HepG2 (cell line): Measurements from ENCODE around the gene GSK3B. TPM values are rescaled to one million over a fixed set of nuclear protein-coding genes. Genes with fewer than 3 reads are reported as not detected.

Source experiments
- ATAC-seq: fragments of 200-7000 bp; cut with Tn5 transposase; 3 replicates; pipeline ENCODE4 v1.9.1; 2020; ENCODE audit warnings: mild to moderate bottlenecking, moderate library complexity
- BruUV-seq: library from RNA; stranded (reverse); fragments of 400-500 nt; replicated peaks from 2 replicates; lab custom pipeline; 2021; lab: Mats Ljungman, UMichigan
- CTCF ChIA-PET: fragments of 300-600 bp; formaldehyde crosslinking; extraction: SDS; loops from one replicate; lab custom pipeline; 2021; ENCODE audit warnings: low total read pairs, inconsistent platforms, low intra/inter-chr PET ratio; lab: Yijun Ruan, JAX
- POLR2A ChIA-PET: fragments of 350-600 bp; sonication (Branson Sonifier 250); formaldehyde crosslinking; loops from one replicate; lab custom pipeline; 2020; ENCODE audit warnings: antibody characterized with exemption, inconsistent platforms; lab: Yijun Ruan, JAX
- DNase-seq: peaks from one replicate; pipeline ENCODE4 v3.0.0-alpha.2; 2015; ENCODE audit warnings: low spot score
- FAIRE-seq: peaks from 3 replicates; lab custom pipeline; 2011; peaks lifted over from hg19 to GRCh38; lab: Jason Lieb, UNC
- H2AFZ ChIP-seq: one replicate; pipeline ENCODE4 v1.6.1; 2011; ENCODE audit warnings: low read length, inconsistent platforms
- H3K27ac ChIP-seq: fragments of 300-600 bp; 3 replicates; pipeline ENCODE4 v1.8.0; 2011; ENCODE audit warnings: mixed run types, mild to moderate bottlenecking, mixed read lengths, low read length, inconsistent platforms; ENCODE audit not compliant: insufficient read depth; ENCODE audit errors: extremely low read length
- H3K27me3 ChIP-seq, 2 experiments: fragments of 200-600 bp in 1 of 2; 2 replicates in 1 of 2; 3 replicates in 1 of 2; pipeline versions ENCODE4 v1.6.0 to v1.8.0; 2011; ENCODE audit warnings: low read length in 2 of 2, mild to moderate bottlenecking in 2 of 2, moderate library complexity in 2 of 2, inconsistent platforms in 1 of 2; ENCODE audit not compliant: insufficient read depth in 2 of 2, control insufficient read depth in 1 of 2
- H3K36me3 ChIP-seq, 2 experiments: fragments of 200-600 bp in 1 of 2; replicated peaks in 1 of 2; 2 replicates in 1 of 2; 3 replicates in 1 of 2; pipeline versions ENCODE4 v1.5.1 to v1.8.0; 2011; ENCODE audit warnings: low read length in 2 of 2, inconsistent platforms in 1 of 2; ENCODE audit not compliant: insufficient read depth in 2 of 2, control insufficient read depth in 1 of 2
- H3K4me1 ChIP-seq: 2 replicates; pipeline ENCODE4 v1.5.1; 2012; ENCODE audit warnings: low read length, inconsistent platforms; ENCODE audit not compliant: insufficient read depth
- H3K4me2 ChIP-seq: 2 replicates; pipeline ENCODE4 v1.6.0; 2011; ENCODE audit warnings: low read depth, low read length, inconsistent platforms
- H3K4me3 ChIP-seq, 3 experiments: fragments of 200-600 bp in 1 of 3; sonication (generic), shearing (Covaris generic) in 1 of 3; replicated peaks in 1 of 3; 2 replicates each; pipeline ENCODE4 v1.5.1; 2011 to 2016; ENCODE audit warnings: low read length in 3 of 3, inconsistent platforms in 2 of 3, low read depth in 2 of 3, mild to moderate bottlenecking in 2 of 3, control low read depth in 1 of 3, mixed read lengths in 1 of 3; ENCODE audit not compliant: insufficient read depth in 1 of 3
- H3K79me2 ChIP-seq: one replicate; pipeline ENCODE4 v1.6.1; 2011; ENCODE audit warnings: low read length, inconsistent platforms; ENCODE audit not compliant: insufficient read depth
- H3K9ac ChIP-seq: 2 replicates; pipeline ENCODE4 v1.6.0; 2011; ENCODE audit warnings: mild to moderate bottlenecking, low read depth, low read length, inconsistent platforms; ENCODE audit not compliant: insufficient read depth
- H3K9me3 ChIP-seq: 2 replicates; pipeline ENCODE4 v1.5.1; 2012; ENCODE audit warnings: mild to moderate bottlenecking, low read length
- H4K20me1 ChIP-seq: 2 replicates; pipeline ENCODE4 v1.6.0; 2011; ENCODE audit warnings: inconsistent platforms, mild to moderate bottlenecking, low read length, moderate library complexity; ENCODE audit not compliant: insufficient read depth
- BHLHE40 ChIP-seq: IDR thresholded peaks from 2 replicates; pipeline ENCODE4 v1.6.1; 2011; ENCODE audit warnings: low read length, improper control_type of control experiment
- MBD4 ChIP-seq: IDR thresholded peaks from 2 replicates; pipeline ENCODE4 v1.6.1; 2012; ENCODE audit warnings: low read length, inconsistent platforms, borderline replicate concordance
- PRDM4 ChIP-seq: sonication (generic); formaldehyde crosslinking; IDR thresholded peaks from 2 replicates; pipeline ENCODE4 v1.9.0; 2021; ENCODE audit warnings: missing genetic modification reagents, borderline replicate concordance
- SALL2 ChIP-seq: sonication (generic); formaldehyde crosslinking; IDR thresholded peaks from 2 replicates; pipeline ENCODE4 v1.8.1; 2023; ENCODE audit warnings: mild to moderate bottlenecking, missing genetic modification reagents, inconsistent platforms
- TEAD2 ChIP-seq: sonication (generic); formaldehyde crosslinking; IDR thresholded peaks from 2 replicates; pipeline ENCODE4 v1.9.0; 2021; ENCODE audit warnings: missing genetic modification reagents
- ZNF318 ChIP-seq: sonication (generic); formaldehyde crosslinking; IDR thresholded peaks from 2 replicates; pipeline ENCODE4 v1.4.0; 2020; ENCODE audit warnings: mild to moderate bottlenecking, missing genetic modification reagents
- WGBS: methylation state at CpG from one replicate; pipeline ENCODE4 v1.1.6; 2017; ENCODE audit warnings: low lambda C conversion rate; 5-methylcytosine and 5-hydroxymethylcytosine counted together
- in situ Hi-C: cut with HindIII; loops from 2 replicates; pipeline ENCODE4 v1.10.0; 2017; ENCODE audit warnings: low pct_unique_long_range_greater_than_20kb; ENCODE audit not compliant: extremely low pct_ligation_motif_present
- intact Hi-C: fragments of 100-400 bp; cut with micrococcal nuclease; formaldehyde crosslinking; loops from one replicate; pipeline ENCODE4 v1.10.0; 2022; ENCODE audit not compliant: unreplicated experiment
- polyA plus RNA-seq, 8 experiments: library from polyadenylated mRNA; depleted of rRNA in 3 of 8; stranded (reverse) in 7 of 8; unstranded in 1 of 8; fragments of >200 nt; fragmentation: Illumina TruSeq in 4 of 8; extraction: Trizol in 4 of 8; gene quantifications; 2 replicates each; pipeline versions ENCODE4 v1.2.1 to v1.2.3, GENCODE V29; 2011 to 2016; ENCODE audit warnings: low read depth in 4 of 8, missing spikeins in 1 of 8, mixed read lengths in 1 of 8; ENCODE audit not compliant: insufficient read depth in 1 of 8
- total RNA-seq, 5 experiments: library from RNA; depleted of rRNA; stranded (reverse); fragments of >200 nt; fragmentation: Illumina TruSeq; extraction: Trizol; gene quantifications; 2 replicates each; pipeline ENCODE4 v1.2.3, GENCODE V29; 2016; ENCODE audit warnings: low read depth in 1 of 5
- TF ChIP-seq, protein P1 (sequence below): sonication (generic); formaldehyde crosslinking; IDR thresholded peaks from 2 replicates; pipeline ENCODE4 v1.4.0; 2020; ENCODE audit warnings: missing genetic modification reagents
- TF ChIP-seq, protein P2 (sequence below): sonication (generic); formaldehyde crosslinking; IDR thresholded peaks from 2 replicates; pipeline ENCODE4 v1.4.0; 2020; ENCODE audit warnings: mild to moderate bottlenecking, missing genetic modification reagents

GSK3B gene
- total and polyA plus RNA-seq, 2 of the 13 experiments (the other 11 are each of a cell fraction or from before 2014, with no cell fraction given), result 22.3 to 30.1 TPM

DNA sequence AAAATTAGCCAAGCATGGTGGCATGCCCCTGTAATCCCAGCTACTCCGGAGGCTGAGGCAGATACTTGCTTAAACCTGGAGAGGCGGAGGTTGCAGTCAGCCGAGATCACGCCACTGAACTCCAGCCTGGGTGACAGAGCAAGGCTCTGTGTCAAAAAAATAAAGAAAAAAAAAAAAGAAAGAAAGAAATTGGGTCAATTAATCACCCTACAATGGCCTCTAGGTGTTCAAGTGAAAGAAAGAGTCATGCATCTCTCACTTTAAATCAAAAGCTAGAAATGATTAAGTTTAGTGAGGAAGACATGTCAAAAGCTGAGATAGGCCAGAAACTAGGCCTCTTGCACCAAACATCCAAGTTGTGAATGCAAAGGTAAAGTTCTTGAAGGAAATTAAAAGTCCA lies 44.9 kb upstream of the GSK3B start:
- DNase-seq (no peak), FAIRE-seq (no peak), ATAC-seq (no peak)
- no peaks in the 10 kb centered on the region; a peak in 1 of 5 replicates for H3K27me3 ChIP-seq
- in situ Hi-C loops, result no loop called here
- no peak for TF ChIP-seq BHLHE40
- TF ChIP-seq, protein P1, sequence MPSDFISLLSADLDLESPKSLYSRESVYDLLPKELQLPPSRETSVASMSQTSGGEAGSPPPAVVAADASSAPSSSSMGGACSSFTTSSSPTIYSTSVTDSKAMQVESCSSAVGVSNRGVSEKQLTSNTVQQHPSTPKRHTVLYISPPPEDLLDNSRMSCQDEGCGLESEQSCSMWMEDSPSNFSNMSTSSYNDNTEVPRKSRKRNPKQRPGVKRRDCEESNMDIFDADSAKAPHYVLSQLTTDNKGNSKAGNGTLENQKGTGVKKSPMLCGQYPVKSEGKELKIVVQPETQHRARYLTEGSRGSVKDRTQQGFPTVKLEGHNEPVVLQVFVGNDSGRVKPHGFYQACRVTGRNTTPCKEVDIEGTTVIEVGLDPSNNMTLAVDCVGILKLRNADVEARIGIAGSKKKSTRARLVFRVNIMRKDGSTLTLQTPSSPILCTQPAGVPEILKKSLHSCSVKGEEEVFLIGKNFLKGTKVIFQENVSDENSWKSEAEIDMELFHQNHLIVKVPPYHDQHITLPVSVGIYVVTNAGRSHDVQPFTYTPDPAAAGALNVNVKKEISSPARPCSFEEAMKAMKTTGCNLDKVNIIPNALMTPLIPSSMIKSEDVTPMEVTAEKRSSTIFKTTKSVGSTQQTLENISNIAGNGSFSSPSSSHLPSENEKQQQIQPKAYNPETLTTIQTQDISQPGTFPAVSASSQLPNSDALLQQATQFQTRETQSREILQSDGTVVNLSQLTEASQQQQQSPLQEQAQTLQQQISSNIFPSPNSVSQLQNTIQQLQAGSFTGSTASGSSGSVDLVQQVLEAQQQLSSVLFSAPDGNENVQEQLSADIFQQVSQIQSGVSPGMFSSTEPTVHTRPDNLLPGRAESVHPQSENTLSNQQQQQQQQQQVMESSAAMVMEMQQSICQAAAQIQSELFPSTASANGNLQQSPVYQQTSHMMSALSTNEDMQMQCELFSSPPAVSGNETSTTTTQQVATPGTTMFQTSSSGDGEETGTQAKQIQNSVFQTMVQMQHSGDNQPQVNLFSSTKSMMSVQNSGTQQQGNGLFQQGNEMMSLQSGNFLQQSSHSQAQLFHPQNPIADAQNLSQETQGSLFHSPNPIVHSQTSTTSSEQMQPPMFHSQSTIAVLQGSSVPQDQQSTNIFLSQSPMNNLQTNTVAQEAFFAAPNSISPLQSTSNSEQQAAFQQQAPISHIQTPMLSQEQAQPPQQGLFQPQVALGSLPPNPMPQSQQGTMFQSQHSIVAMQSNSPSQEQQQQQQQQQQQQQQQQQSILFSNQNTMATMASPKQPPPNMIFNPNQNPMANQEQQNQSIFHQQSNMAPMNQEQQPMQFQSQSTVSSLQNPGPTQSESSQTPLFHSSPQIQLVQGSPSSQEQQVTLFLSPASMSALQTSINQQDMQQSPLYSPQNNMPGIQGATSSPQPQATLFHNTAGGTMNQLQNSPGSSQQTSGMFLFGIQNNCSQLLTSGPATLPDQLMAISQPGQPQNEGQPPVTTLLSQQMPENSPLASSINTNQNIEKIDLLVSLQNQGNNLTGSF (CRISPR knock-in tag), result no peak
- TF ChIP-seq ZNF318 (CRISPR knock-in tag), result no peak
- TF ChIP-seq SALL2 (CRISPR knock-in tag), result no peak
- TF ChIP-seq, protein P2, sequence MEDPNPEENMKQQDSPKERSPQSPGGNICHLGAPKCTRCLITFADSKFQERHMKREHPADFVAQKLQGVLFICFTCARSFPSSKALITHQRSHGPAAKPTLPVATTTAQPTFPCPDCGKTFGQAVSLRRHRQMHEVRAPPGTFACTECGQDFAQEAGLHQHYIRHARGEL (CRISPR knock-in tag), result no peak
- no peak for TF ChIP-seq TEAD2 (CRISPR knock-in tag)
- TF ChIP-seq PRDM4 (CRISPR knock-in tag), result no peak
- TF ChIP-seq MBD4, result no peak
- H3K4me1 ChIP-seq, result peaks cover 11% of the 10 kb centered on the region
- no peaks in the 10 kb centered on the region for H4K20me1 ChIP-seq
- no peak overlapping the region for H3K9ac ChIP-seq
- H3K4me3 ChIP-seq, result no peak overlapping the region
- POLR2A ChIA-PET, result interaction anchor here (0.9 kb wide), 1 partner anchor 44 kb away, joined by 3 read pairs; no protein-coding TSS in a partner anchor
- CTCF ChIA-PET, result no interaction called here
- 78% methylated on average over 4 of the region's 4 CpGs for WGBS
- H3K36me3 ChIP-seq, result no peaks in the 10 kb centered on the region
- BruUV-seq, result no TSS peak
- H3K4me2 ChIP-seq, result no peak overlapping the region
- intact Hi-C loops, result loop anchor here (10.0 kb wide), 1 partner anchor 56 kb away; no protein-coding TSS in a partner anchor
- H3K79me2 ChIP-seq, result no peaks in the 10 kb centered on the region
- no peak overlapping the region for H3K27ac ChIP-seq
- H2AFZ ChIP-seq, result no peak overlapping the region
- no peaks in the 10 kb centered on the region for H3K9me3 ChIP-seq
